Body of pancreas (tissue), 4 donors: ENCODE measurements around the gene RARA. TPM values are rescaled to one million over a fixed set of nuclear protein-coding genes. Genes with fewer than 3 reads are reported as not detected.

ENCODE experiments used
- ATAC-seq: fragments of 150-250 bp; one replicate; pipeline ENCODE4 v1.9.1; 2016
- DNase-seq, 4 donors: peaks; one replicate each; pipeline ENCODE4 v3.0.0-alpha.2; 2019
- H3K27ac ChIP-seq, 4 donors: fragments of 200-600 bp; sonication (generic); 1 replicate in 3 of 4; 2 replicates in 1 of 4; pipeline versions ENCODE4 v1.5.1 to v1.6.1; 2016 to 2019; ENCODE audit warnings: mild to moderate bottlenecking in 1 of 4, mixed read lengths in 1 of 4, moderate library complexity in 1 of 4
- H3K27me3 ChIP-seq, 2 donors: fragments of 200-600 bp; sonication (generic); one replicate each; pipeline ENCODE4 v1.6.0; 2016; ENCODE audit warnings: mild to moderate bottlenecking in 1 of 2
- H3K36me3 ChIP-seq, 2 donors: fragments of 200-600 bp; sonication (generic); replicated peaks in 1 of 2; 2 replicates each; pipeline ENCODE4 v1.5.1; 2016; ENCODE audit warnings: low read depth in 2 of 2; ENCODE audit not compliant: insufficient read depth in 1 of 2
- H3K4me1 ChIP-seq: fragments of 200-600 bp; sonication (generic); one replicate; pipeline ENCODE4 v1.6.0; 2016
- H3K4me3 ChIP-seq, 2 donors: fragments of 200-600 bp; sonication (generic); 1 replicate in 1 of 2; 2 replicates in 1 of 2; pipeline ENCODE4 v1.5.1; 2016 to 2019
- H3K9me3 ChIP-seq, 3 donors: fragments of 200-600 bp; sonication (generic); 1 replicate in 2 of 3; 2 replicates in 1 of 3; pipeline ENCODE4 v1.5.1; 2016
- CTCF ChIP-seq, 7 experiments: fragments of 450-650 bp in 4 of 7; fragments of 200-600 bp in 3 of 7; sonication (generic) in 3 of 7; IDR thresholded peaks; one replicate each; pipeline ENCODE4 v1.5.1; 2016 to 2019; ENCODE audit warnings: antibody characterized with exemption in 7 of 7
- POLR2A ChIP-seq, 3 donors: fragments of 450-650 bp; IDR thresholded peaks; one replicate each; pipeline ENCODE4 v1.6.1; 2016; ENCODE audit warnings: antibody characterized with exemption in 3 of 3, mild to moderate bottlenecking in 2 of 3
- WGBS, 2 donors: methylation state at CpG; one replicate each; pipeline ENCODE4 v1.1.5; 2017; 5-methylcytosine and 5-hydroxymethylcytosine counted together
- intact Hi-C: fragments of 100-400 bp; cut with DNase I; formaldehyde crosslinking; loops from one replicate; pipeline ENCODE4 v1.15.1; 2023
- total RNA-seq, 2 donors: library from RNA; depleted of rRNA; stranded (reverse); fragments of >200 nt; gene quantifications; one replicate each; pipeline ENCODE4 v1.1.0, GENCODE V29; 2016

Gene RARA
- total RNA-seq, 2 donors from 2014 or later: 11.4 to 13.8 TPM

GRCh38 chr17:40330850-40331470, 22.0 kb downstream of the RARA start:
- Histone ChIP-seq H3K27me3 (no peaks in the 10 kb centered on the region), H3K4me1 (peaks cover 91% of the 10 kb centered on the region), H3K9me3 (no peaks in the 10 kb centered on the region), H3K4me3 (no peak overlapping the region), H3K36me3 (no peaks in the 10 kb centered on the region), H3K27ac (peak overlapping the region; percentile 80 to 91 (median 88))
- intact Hi-C loops: no loop called here
- DNase-seq (peak in 1 of 4 donors; percentile 32), ATAC-seq (no peak)
- 73 to 78% methylated on average over 7 to 10 of the region's 10 CpGs for WGBS, 2 donors
- TF ChIP-seq POLR2A (IDR thresholded peaks at IDR 0.05) (no peak), CTCF (IDR thresholded peaks at IDR 0.05) (no peak)

DNA sequence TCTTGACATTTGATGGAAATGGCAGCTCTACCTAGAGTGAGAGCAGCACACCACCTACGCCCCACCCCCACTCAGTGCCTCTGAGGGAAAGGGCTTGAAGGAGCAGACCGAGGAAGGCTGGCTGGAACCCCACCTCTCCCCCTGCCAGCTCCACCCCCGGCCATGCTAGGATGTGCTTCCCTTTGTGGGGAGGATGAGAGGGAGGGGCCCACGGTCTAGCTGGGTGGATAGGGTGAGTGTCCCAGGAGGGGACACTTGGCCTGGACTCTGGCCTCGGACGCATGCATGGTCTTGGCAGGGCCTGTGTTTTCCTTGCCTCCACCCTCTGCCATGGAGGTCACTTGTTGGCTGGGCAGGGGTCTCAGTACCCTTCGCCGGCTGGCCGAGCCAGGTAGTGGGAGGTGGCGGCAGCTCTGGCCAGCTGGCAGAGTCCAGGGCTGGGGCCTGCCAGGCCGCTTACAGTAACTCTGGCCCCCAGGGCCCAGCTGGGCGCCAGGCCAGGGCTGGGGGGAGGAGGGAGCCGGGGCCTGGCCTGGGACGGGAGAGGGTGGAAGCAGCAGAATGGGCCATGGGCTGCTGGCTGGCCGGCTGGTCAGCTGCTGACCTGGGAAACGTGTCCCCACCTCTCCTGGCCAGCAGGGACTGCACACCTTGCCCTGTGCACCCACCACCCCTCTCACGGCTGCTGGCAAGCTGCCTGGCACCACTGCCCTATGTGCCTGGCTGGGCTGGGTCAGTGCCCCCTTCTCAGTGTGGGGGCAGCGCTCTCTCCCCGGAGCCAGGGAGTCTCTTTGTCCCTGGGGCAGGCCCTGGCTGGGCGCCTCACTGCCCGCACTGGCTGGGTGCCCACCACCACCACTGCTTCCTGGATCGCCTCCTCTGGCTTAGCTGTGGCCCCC, 23.0 kb downstream of the RARA start:
- no peaks in the 10 kb centered on the region for H3K27me3 ChIP-seq
- H3K4me3 ChIP-seq: no peak overlapping the region
- ATAC-seq (peak; percentile 90), DNase-seq (peak; percentile 88 to 93 (median 91))
- 0 to 9% methylated on average over 6 to 21 of the region's 22 CpGs for WGBS, 2 donors
- peak overlapping the region; percentile 80 to 91 (median 88) for H3K27ac ChIP-seq
- no peaks in the 10 kb centered on the region for H3K9me3 ChIP-seq
- TF ChIP-seq POLR2A (IDR thresholded peaks at IDR 0.05) (peak in 2 of 3 donors; percentile 10 to 24), CTCF (IDR thresholded peaks at IDR 0.05) (peak in 2 of 7 experiments; percentile 12 to 31)
- H3K36me3 ChIP-seq: no peaks in the 10 kb centered on the region
- intact Hi-C loops: no loop called here
- peaks cover 80% of the 10 kb centered on the region for H3K4me1 ChIP-seq

DNA sequence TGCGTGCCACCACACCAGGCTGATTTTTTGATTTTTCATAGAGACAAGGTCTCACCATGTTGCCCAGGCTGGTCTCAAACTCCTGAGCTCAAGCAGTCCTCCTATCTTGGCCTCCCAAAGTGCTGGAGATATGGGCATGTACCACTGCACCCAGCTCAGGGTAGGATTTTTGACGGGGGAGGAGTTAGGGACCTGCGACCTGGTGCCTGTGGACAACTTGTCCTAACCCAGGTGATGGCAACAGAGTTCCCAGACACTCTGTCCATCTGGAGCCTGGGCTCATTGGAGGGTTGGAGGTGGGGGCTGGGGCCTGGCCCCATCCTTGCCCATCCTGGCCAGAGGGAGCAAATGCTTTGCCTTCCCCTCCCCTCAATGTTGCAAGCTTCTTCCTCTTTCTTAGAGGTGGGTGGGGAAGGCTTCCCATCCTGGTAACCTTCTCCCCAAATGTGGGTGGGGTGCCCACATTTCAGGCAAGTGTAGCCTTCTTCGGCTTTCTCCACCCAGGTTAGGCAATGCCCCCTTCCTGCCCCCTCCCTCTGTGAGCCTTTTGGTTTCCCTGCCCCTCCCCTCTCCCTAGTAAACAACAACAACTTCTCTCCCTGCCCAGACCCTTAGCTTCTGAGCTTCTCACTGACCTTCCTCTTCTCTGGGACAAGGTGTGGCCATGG, 24.9 kb downstream of the RARA start:
- intact Hi-C loops: no loop called here
- peaks cover 67% of the 10 kb centered on the region for H3K4me1 ChIP-seq
- H3K4me3 ChIP-seq: no peak overlapping the region
- WGBS, 2 donors: 80 to 84% methylated on average over 4 of the region's 4 CpGs
- no peaks in the 10 kb centered on the region for H3K27me3 ChIP-seq
- H3K27ac ChIP-seq: peak overlapping the region; percentile 45 to 91 (median 86)
- H3K36me3 ChIP-seq: no peaks in the 10 kb centered on the region
- no peaks in the 10 kb centered on the region for H3K9me3 ChIP-seq
- TF ChIP-seq CTCF (IDR thresholded peaks at IDR 0.05) (no peak), POLR2A (IDR thresholded peaks at IDR 0.05) (no peak)
- DNase-seq (no peak), ATAC-seq (no peak)

- Histone ChIP-seq H3K27ac (peak overlapping the region in 2 of 4 donors; percentile 26 to 91), H3K36me3 (no peaks in the 10 kb centered on the region), H3K27me3 (no peaks in the 10 kb centered on the region), H3K4me1 (peaks cover 57% of the 10 kb centered on the region), H3K4me3 (no peak overlapping the region), H3K9me3 (no peaks in the 10 kb centered on the region)
- no peak for DNase-seq
- no peak for ATAC-seq
- intact Hi-C loops: no loop called here
- no peak for TF ChIP-seq CTCF (IDR thresholded peaks at IDR 0.05)
- TF ChIP-seq POLR2A (IDR thresholded peaks at IDR 0.05): no peak
- 75 to 88% methylated on average over 8 of the region's 8 CpGs for WGBS, 2 donors
Observed at GRCh38 chr17:40335620-40336019, 26.6 kb downstream of the RARA start.
